SK-N-SH (cell line): ENCODE measurements around the gene BAD.

Experiments
- RAD21 ChIP-seq: IDR thresholded peaks from 2 replicates; pipeline ENCODE4 v1.6.1; 2012; ENCODE audit warnings: mild to moderate bottlenecking, low read length
- USF2 ChIP-seq: fragments of 150-350 bp; IDR thresholded peaks from 2 replicates; pipeline ENCODE4 v1.6.1; 2017; ENCODE audit warnings: antibody characterized with exemption, low read length, low read depth, borderline replicate concordance

- TF ChIP-seq RAD21 (no peak), USF2 (no peak)
Observed at GRCh38 chr11:64278576-64279190, 5.8 kb downstream of the BAD start.
